Activated naive CD4-positive, alpha-beta T cell treated with anti-CD3 and anti-CD28 coated beads for 36 hours (primary cell): Measurements from ENCODE around the gene TAF1B. TPM values are rescaled to one million over a fixed set of nuclear protein-coding genes. Genes with fewer than 3 reads are reported as not detected.

Source experiments
- CTCF ChIA-PET: fragments of 350-600 bp; sonication (Branson Sonifier 250); formaldehyde crosslinking; loops from one replicate; lab custom pipeline; 2021; ENCODE audit warnings: antibody characterized with exemption; lab: Charles Lee
- DNase-seq: peaks from one replicate; pipeline ENCODE4 v3.0.0-alpha.2; 2020
- H3K27ac Mint-ChIP-seq: one replicate; pipeline ENCODE4 v1.8.0; 2021; ENCODE audit warnings: mild to moderate bottlenecking, mixed read lengths
- H3K27me3 Mint-ChIP-seq: one replicate; pipeline ENCODE4 v1.8.0; 2021; ENCODE audit warnings: low read depth, mixed read lengths
- H3K36me3 Mint-ChIP-seq: one replicate; pipeline ENCODE4 v1.8.0; 2021; ENCODE audit warnings: low read depth, mixed read lengths
- H3K4me1 Mint-ChIP-seq: one replicate; pipeline ENCODE4 v1.8.0; 2021; ENCODE audit warnings: low read depth, mixed read lengths
- H3K4me3 Mint-ChIP-seq: one replicate; pipeline ENCODE4 v1.8.0; 2021; ENCODE audit warnings: mild to moderate bottlenecking, moderate library complexity, mixed read lengths
- H3K9me3 Mint-ChIP-seq: one replicate; pipeline ENCODE4 v1.8.0; 2021; ENCODE audit warnings: mixed read lengths
- intact Hi-C: fragments of 100-400 bp; cut with micrococcal nuclease; formaldehyde crosslinking; loops from one replicate; pipeline ENCODE4 v1.15.1; 2023
- total RNA-seq, 2 experiments: library from RNA; stranded (reverse); gene quantifications; one replicate each; pipeline ENCODE4 v1.2.3, GENCODE V29; 2021

Gene TAF1B
- total RNA-seq, 2 experiments from 2014 or later = 24.8 to 25.7 TPM

DNA sequence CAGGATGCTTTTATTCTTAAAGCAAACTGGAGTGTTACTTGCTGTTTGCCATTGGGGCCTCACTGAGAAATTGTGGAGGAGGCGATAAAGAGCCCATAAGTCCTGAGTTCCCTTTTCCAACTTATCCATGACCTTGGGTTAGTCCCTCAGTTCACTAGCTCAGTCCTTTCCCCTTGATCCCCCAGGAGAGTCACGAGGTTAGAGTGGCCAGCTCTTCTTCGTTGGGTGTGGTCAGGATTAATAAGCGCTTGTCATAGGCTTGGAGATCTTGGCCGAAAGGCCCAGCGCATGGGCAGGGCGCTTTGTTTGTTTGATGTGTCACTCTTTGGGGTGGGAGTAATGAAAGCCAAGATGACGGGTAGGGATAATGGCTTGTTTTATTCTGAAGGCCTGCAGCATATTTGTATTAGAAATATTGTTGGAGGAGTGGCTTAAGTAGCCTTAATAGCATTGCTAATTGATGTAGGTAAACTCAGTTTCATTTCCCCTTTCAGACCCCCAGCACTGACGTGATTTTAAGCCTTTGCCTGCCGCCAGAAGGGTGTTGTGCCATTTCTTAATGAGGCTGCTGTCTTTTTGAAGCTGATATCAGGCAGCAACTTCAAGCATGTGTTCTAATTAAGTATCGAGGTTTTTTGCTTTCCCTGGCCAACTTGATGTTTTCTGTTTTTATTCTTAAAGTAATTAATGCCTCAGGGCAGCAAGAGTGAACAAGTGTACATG, 123.9 kb downstream of the TAF1B start:
- H3K9me3 Mint-ChIP-seq = no peaks in the 10 kb centered on the region
- no peak overlapping the region for H3K27ac Mint-ChIP-seq
- no peaks in the 10 kb centered on the region for H3K27me3 Mint-ChIP-seq
- H3K4me3 Mint-ChIP-seq = no peak overlapping the region
- no peak for DNase-seq
- peaks cover 12% of the 10 kb centered on the region for H3K4me1 Mint-ChIP-seq
- intact Hi-C loops = no loop called here
- no peaks in the 10 kb centered on the region for H3K36me3 Mint-ChIP-seq
- CTCF ChIA-PET = interaction anchor here (0.9 to 1.3 kb wide), 4 partner anchors 17 to 168 kb away, joined by 3 to 5 read pairs (median 4); no protein-coding TSS in a partner anchor

GRCh38 chr2:9968553-9969497, 125.6 kb downstream of the TAF1B start:
- intact Hi-C loops = no loop called here
- CTCF ChIA-PET = interaction anchor here (0.7 to 1.2 kb wide), 3 partner anchors 13 to 169 kb away, joined by 3 to 5 read pairs (median 4); no protein-coding TSS in a partner anchor
- no peaks in the 10 kb centered on the region for H3K36me3 Mint-ChIP-seq

DNA sequence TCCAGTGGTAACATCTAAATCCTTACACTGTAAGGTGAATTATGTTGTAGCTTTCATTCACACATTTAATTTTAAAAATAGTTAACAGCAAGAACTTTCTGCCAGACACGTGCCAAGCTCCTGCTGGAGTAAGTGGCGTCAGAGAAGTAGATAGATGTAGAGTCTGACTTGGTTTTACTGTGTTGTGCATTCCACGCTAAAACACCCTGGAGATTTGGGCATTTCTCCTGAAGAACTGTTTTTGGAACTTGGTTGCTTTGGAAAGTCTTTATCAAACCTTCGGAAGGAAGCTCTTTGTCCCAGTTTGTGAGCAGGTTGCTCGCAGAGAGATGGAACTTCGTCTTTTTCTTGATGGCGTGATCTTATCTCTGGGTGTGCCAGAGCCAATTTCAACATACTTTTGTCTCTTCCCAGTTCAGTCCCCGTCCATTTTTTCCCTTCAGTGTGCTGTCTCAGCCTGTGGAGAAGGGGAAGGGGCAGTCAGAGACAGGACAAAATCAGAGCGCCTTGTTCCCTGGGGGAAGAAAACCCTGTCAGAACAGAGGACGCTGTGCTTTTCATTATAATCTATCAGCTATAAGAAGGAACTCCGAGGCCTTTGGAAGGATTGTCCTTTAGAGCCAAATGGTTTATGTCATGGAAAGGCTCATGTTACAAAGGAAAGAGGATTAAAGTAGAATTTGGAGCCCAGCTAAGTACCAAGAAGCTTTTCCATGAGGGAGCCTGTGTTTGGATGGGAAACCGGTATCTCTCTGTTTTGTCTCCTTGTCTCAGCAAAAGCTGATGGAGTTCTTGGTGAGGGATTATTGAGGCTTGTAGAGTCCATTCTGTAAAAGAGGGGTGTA, 127.1 kb downstream of the TAF1B start:
- Mint-ChIP-seq H3K36me3 (no peaks in the 10 kb centered on the region), H3K27ac (no peak overlapping the region), H3K4me1 (peaks cover 11% of the 10 kb centered on the region), H3K4me3 (no peak overlapping the region), H3K9me3 (no peaks in the 10 kb centered on the region), H3K27me3 (no peaks in the 10 kb centered on the region)
- no peak for DNase-seq
- CTCF ChIA-PET = interaction anchor here (0.6 to 1.4 kb wide), 5 partner anchors 14 to 171 kb away, joined by 3 to 6 read pairs (median 3); no protein-coding TSS in a partner anchor
- intact Hi-C loops = no loop called here

More at GRCh38 chr2:9968553-9969497, 125.6 kb downstream of the TAF1B start:
- no peak for DNase-seq
- H3K9me3 Mint-ChIP-seq = no peaks in the 10 kb centered on the region
- H3K27me3 Mint-ChIP-seq = no peaks in the 10 kb centered on the region
- H3K4me1 Mint-ChIP-seq = peaks cover 12% of the 10 kb centered on the region
- H3K27ac Mint-ChIP-seq = no peak overlapping the region
- H3K4me3 Mint-ChIP-seq = no peak overlapping the region

- intact Hi-C loops = no loop called here
- Mint-ChIP-seq H3K9me3 (no peaks in the 10 kb centered on the region), H3K36me3 (no peaks in the 10 kb centered on the region), H3K27me3 (no peaks in the 10 kb centered on the region), H3K4me1 (peaks cover 16% of the 10 kb centered on the region), H3K4me3 (no peak overlapping the region), H3K27ac (no peak overlapping the region)
- DNase-seq = no peak
- CTCF ChIA-PET = interaction anchor here (0.6 to 2.1 kb wide), 6 partner anchors 11 to 172 kb away, joined by 3 to 18 read pairs (median 3); no protein-coding TSS in a partner anchor
Measured at GRCh38 chr2:9971105-9971818, 128.0 kb downstream of the TAF1B start.

GRCh38 chr2:9971890-9972289, 128.6 kb downstream of the TAF1B start:
- Mint-ChIP-seq H3K4me1 (peaks cover 22% of the 10 kb centered on the region), H3K36me3 (no peaks in the 10 kb centered on the region), H3K27me3 (no peaks in the 10 kb centered on the region), H3K4me3 (no peak overlapping the region), H3K9me3 (no peaks in the 10 kb centered on the region), H3K27ac (no peak overlapping the region)
- intact Hi-C loops = no loop called here
- no peak for DNase-seq
- CTCF ChIA-PET = interaction anchor here (0.6 to 2.1 kb wide), 6 partner anchors 8 to 828 kb away, joined by 3 to 18 read pairs (median 4); no protein-coding TSS in a partner anchor

DNA sequence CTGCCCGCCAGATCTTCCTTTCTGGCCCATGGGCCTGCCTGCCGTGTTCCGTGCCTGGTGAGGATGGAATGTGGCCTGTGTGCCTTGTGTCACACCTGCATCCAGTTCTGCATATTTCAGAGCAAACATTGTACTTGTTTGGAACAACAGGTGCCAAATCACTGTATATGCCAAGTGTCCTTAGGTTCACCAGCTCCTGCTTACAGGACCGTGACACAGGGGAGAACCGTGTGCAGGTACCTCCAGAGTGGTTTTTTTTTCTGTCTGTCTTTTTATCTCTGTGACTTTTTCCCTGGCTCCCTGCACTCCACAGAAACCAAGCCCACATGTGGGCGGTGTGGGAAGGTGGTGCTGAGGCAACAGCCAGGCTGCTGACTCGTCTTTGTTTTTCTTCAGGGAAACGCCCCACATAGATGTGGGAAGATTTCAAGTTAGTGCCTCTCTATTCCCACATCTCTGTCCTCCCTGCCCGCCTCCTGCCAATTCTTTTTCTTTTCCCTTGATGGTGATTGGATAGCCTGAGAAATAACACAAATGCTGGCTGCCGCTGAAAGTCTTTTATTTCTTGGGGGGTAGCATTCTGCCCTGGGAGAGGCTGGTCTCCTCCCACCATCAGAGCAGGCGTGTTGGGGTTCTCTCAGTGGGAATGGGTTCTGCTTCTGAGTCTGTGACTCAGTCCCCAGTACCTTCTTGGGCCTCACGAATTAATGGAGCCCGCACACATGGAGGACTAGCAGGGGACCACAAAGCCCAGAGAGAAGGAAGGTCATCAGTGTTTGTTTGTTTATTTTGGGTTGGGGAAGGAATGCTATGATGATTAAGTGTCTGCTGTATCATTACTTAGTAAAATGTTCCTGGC, 129.6 kb downstream of the TAF1B start:
- CTCF ChIA-PET = interaction anchor here (0.6 to 2.1 kb wide), 5 partner anchors 9 to 829 kb away, joined by 3 to 18 read pairs (median 3); no protein-coding TSS in a partner anchor
- DNase-seq = no peak
- intact Hi-C loops = no loop called here
- H3K27ac Mint-ChIP-seq = no peak overlapping the region
- no peaks in the 10 kb centered on the region for H3K36me3 Mint-ChIP-seq
- H3K9me3 Mint-ChIP-seq = no peaks in the 10 kb centered on the region
- H3K27me3 Mint-ChIP-seq = no peaks in the 10 kb centered on the region
- H3K4me3 Mint-ChIP-seq = no peak overlapping the region
- H3K4me1 Mint-ChIP-seq = peaks cover 25% of the 10 kb centered on the region

DNA sequence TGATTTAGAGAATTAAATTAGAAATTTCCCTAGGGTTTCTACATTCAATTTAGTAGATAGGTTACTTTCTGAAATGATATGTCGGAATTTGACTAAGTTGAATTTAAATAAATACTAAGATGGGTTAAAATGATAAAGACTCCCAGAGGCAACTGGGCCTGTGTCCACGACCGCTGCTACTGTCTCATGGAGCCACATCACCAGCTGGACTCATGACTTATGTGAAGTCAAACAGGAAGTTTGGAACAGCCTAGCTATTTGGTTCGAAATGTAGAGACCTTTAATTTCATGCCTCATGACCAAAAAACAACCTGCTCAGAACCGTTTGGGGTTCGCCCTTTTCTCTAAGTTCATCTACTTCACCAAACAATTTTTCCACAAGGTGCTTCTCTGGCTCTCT, 130.4 kb downstream of the TAF1B start:
- Mint-ChIP-seq H3K36me3 (peaks cover 2% of the 10 kb centered on the region), H3K9me3 (no peaks in the 10 kb centered on the region), H3K4me3 (no peak overlapping the region), H3K27me3 (peaks cover 4% of the 10 kb centered on the region), H3K27ac (no peak overlapping the region), H3K4me1 (peaks cover 31% of the 10 kb centered on the region)
- no peak for DNase-seq
- intact Hi-C loops = no loop called here
- CTCF ChIA-PET = interaction anchor here (1.4 kb wide), 1 partner anchor 124 kb away, joined by 3 read pairs; no protein-coding TSS in a partner anchor

GRCh38 chr2:9974343-9974742, 131.1 kb downstream of the TAF1B start:
- Mint-ChIP-seq H3K4me3 (no peak overlapping the region), H3K9me3 (no peaks in the 10 kb centered on the region), H3K36me3 (peaks cover 2% of the 10 kb centered on the region), H3K27ac (no peak overlapping the region), H3K4me1 (peaks cover 31% of the 10 kb centered on the region), H3K27me3 (peaks cover 4% of the 10 kb centered on the region)
- CTCF ChIA-PET = interaction anchor here (0.7 to 1.4 kb wide), 3 partner anchors 10 to 123 kb away, joined by 3 to 8 read pairs (median 5); no protein-coding TSS in a partner anchor
- DNase-seq = no peak
- intact Hi-C loops = no loop called here

- intact Hi-C loops = loop anchor here (5.0 kb wide), 1 partner anchor 423 kb away; no protein-coding TSS in a partner anchor
- no peaks in the 10 kb centered on the region for H3K9me3 Mint-ChIP-seq
- peaks cover 4% of the 10 kb centered on the region for H3K27me3 Mint-ChIP-seq
- no peak for DNase-seq
- H3K4me1 Mint-ChIP-seq = peaks cover 34% of the 10 kb centered on the region
- H3K27ac Mint-ChIP-seq = no peak overlapping the region
- CTCF ChIA-PET = interaction anchor here (1.3 kb wide), 1 partner anchor 9 kb away, joined by 8 read pairs; no protein-coding TSS in a partner anchor
- peaks cover 2% of the 10 kb centered on the region for H3K36me3 Mint-ChIP-seq
- no peak overlapping the region for H3K4me3 Mint-ChIP-seq
Measured at GRCh38 chr2:9975328-9975727, 132.1 kb downstream of the TAF1B start.

DNA sequence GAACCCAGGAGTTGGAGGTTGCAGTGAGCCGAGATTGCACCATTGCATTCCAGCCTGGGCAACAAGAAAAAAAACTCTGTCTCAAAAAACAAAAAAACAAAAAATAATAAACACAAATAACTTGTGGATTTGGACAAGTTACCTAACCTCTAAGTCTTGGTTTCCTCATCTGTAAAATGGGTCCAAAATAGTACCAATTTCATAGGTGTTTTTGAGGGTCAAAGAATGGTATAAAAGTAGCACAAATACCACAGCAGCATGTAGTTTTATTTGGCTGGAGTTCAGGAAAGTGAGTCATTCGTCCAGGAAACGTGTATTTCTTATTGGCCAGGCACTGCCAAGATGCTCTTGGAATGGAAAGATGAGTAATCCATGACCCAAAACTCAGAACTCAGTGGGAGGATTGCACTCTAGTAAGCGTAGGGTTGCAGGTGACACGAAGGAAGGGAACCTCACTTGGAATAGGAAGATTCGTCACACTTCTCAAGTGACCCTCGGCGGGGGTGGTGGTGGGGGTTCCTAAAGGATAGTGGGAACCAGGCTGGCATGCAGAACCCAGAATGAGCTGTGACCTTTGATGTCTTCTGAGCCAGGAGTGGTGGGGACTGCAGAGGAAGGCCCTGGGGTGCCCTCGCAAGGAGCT, 132.7 kb downstream of the TAF1B start:
- intact Hi-C loops = loop anchor here (2.0 to 5.0 kb wide), 2 partner anchors 25 to 424 kb away; partner anchors contain the start of gene GRHL1
- Mint-ChIP-seq H3K36me3 (peaks cover 2% of the 10 kb centered on the region), H3K27me3 (peaks cover 4% of the 10 kb centered on the region), H3K9me3 (no peaks in the 10 kb centered on the region), H3K4me3 (no peak overlapping the region), H3K27ac (no peak overlapping the region), H3K4me1 (peaks cover 40% of the 10 kb centered on the region)
- CTCF ChIA-PET = interaction anchor here (1.3 kb wide), 1 partner anchor 9 kb away, joined by 3 read pairs; no protein-coding TSS in a partner anchor
- DNase-seq = peak; percentile 53
